Measurements from ENCODE around the gene MIER2.

MIER2 gene

GRCh38 chr19:317710-318508 is 26.7 kb downstream of the MIER2 start:
- H3K4me2 ChIP-seq: no peak overlapping the region
- peaks cover 32 to 90% (median 46%) of the 10 kb centered on the region in 11 experiments; a peak in 21 of 22 replicates for H3K36me3 ChIP-seq
- H4K20me1 ChIP-seq: peaks cover 0 to 9% (median 0%) of the 10 kb centered on the region in 11 experiments; a peak in 2 of 22 replicates
- H3K4me1 ChIP-seq: peaks cover 0 to 8% (median 2%) of the 10 kb centered on the region in 10 experiments; a peak in 4 of 20 replicates
- TF ChIP-seq Cebpa-rat (IDR thresholded peaks at IDR 0.05): no peak
- H3K4me3 ChIP-seq: no peak overlapping the region
- no peak overlapping the region for H3K9ac ChIP-seq
- H3K27ac ChIP-seq: no peak overlapping the region
- H3K9me3 ChIP-seq (replicated peaks in 1 of 11): peaks cover 9 to 35% (median 27%) of the 10 kb centered on the region in 11 experiments; a peak in 19 of 22 replicates
- H3K27me3 ChIP-seq: no peaks in the 10 kb centered on the region

GRCh38 chr19:315811-316210 is 28.8 kb downstream of the MIER2 start:
- peaks cover 24 to 85% (median 43%) of the 10 kb centered on the region in 11 experiments for H3K36me3 ChIP-seq
- H3K4me3 ChIP-seq: no peak overlapping the region
- no peak overlapping the region for H3K9ac ChIP-seq
- no peak overlapping the region for H3K27ac ChIP-seq
- H3K4me2 ChIP-seq: no peak overlapping the region
- H3K4me1 ChIP-seq: peaks cover 0 to 8% (median 2%) of the 10 kb centered on the region in 10 experiments; a peak in 4 of 20 replicates
- H3K9me3 ChIP-seq (replicated peaks in 1 of 11): peaks cover 5 to 22% (median 12%) of the 10 kb centered on the region in 11 experiments; a peak in 17 of 22 replicates
- TF ChIP-seq Cebpa-rat (IDR thresholded peaks at IDR 0.05): no peak
- no peaks in the 10 kb centered on the region for H3K27me3 ChIP-seq
- H4K20me1 ChIP-seq: peaks cover 0 to 11% (median 0%) of the 10 kb centered on the region in 11 experiments; a peak in 5 of 22 replicates

GRCh38 chr19:313988-314815 is 30.4 kb downstream of the MIER2 start:
- H3K4me1 ChIP-seq: peaks cover 0 to 8% (median 2%) of the 10 kb centered on the region in 10 experiments; a peak in 4 of 20 replicates
- H3K4me3 ChIP-seq: no peak overlapping the region
- peaks cover 0 to 14% (median 7%) of the 10 kb centered on the region in 11 experiments; a peak in 9 of 22 replicates for H3K9me3 ChIP-seq (replicated peaks in 1 of 11)
- peaks cover 13 to 78% (median 36%) of the 10 kb centered on the region in 11 experiments; a peak in 19 of 22 replicates for H3K36me3 ChIP-seq
- H3K9ac ChIP-seq: no peak overlapping the region
- H3K27me3 ChIP-seq: no peaks in the 10 kb centered on the region
- peaks cover 0 to 24% (median 0%) of the 10 kb centered on the region in 11 experiments; a peak in 6 of 22 replicates for H4K20me1 ChIP-seq
- no peak for TF ChIP-seq Cebpa-rat (IDR thresholded peaks at IDR 0.05)
- no peak overlapping the region for H3K27ac ChIP-seq
- H3K4me2 ChIP-seq: peak overlapping the region in 3 of 11 experiments; percentile 2 to 11 (median 7); a peak in 1 of 22 replicates

DNA sequence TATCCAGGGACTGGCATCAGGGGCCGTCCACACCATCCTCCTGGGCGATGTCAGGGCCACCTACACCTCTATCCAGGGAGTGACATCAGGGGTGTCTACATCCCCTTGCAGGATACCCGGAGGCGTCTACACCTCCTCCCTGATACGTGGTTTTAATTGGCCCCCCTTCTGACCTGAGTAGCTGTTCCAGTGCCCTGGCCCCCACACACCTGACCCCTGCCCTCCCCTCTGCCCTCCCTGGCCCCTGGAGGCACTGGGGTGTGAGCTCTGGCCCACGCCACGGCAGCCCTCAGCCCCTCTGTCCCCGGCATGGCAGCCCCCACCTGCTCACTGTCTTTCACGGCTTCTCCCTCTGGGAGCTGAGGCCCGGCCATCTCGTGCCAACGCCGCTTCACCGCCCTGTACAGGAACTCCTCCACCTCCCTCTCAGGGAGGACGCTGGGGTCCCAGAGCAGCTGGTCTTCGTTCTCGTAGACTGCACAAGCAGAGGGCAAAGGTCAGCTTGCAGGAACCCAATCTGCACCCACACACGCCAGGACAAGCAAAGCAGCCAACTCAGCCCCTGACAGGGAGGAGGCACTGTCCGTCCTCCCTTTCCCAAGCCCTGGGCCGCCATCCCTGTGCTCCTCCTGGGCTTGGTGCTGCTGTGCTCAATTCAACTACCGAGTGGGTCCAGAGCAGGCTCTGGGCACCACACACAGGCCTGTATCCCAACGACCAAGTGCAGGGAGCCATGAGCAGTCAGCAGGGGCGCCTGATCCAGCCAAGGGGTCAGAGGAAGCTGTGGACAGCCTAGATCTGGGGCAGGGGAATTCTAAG is 31.2 kb downstream of the MIER2 start:
- Histone ChIP-seq H3K4me2 (peak overlapping the region in 4 of 11 experiments; percentile 2 to 21 (median 9); a peak in 2 of 22 replicates), H3K36me3 (peaks cover 13 to 84% (median 36%) of the 10 kb centered on the region in 11 experiments; a peak in 18 of 22 replicates), H3K27me3 (no peaks in the 10 kb centered on the region), H3K9ac (no peak overlapping the region), H3K9me3 (replicated peaks in 1 of 11) (peaks cover 0 to 14% (median 5%) of the 10 kb centered on the region in 11 experiments; a peak in 8 of 22 replicates), H3K4me3 (no peak overlapping the region), H4K20me1 (peaks cover 0 to 33% (median 0%) of the 10 kb centered on the region in 11 experiments; a peak in 7 of 22 replicates), H3K4me1 (peaks cover 0 to 8% (median 2%) of the 10 kb centered on the region in 10 experiments; a peak in 4 of 20 replicates), H3K27ac (no peak overlapping the region)
- no peak for TF ChIP-seq Cebpa-rat (IDR thresholded peaks at IDR 0.05)

- Histone ChIP-seq H3K9ac (no peak overlapping the region), H3K36me3 (peaks cover 19 to 85% (median 46%) of the 10 kb centered on the region in 11 experiments; a peak in 21 of 22 replicates), H3K9me3 (replicated peaks in 1 of 11) (peaks cover 0 to 5% (median 0%) of the 10 kb centered on the region in 11 experiments; a peak in 3 of 22 replicates), H3K27ac (no peak overlapping the region), H3K27me3 (no peaks in the 10 kb centered on the region), H3K4me3 (no peak overlapping the region), H3K4me2 (no peak overlapping the region), H3K4me1 (peaks cover 0 to 8% (median 2%) of the 10 kb centered on the region in 10 experiments; a peak in 4 of 20 replicates), H4K20me1 (peaks cover 0 to 38% (median 0%) of the 10 kb centered on the region in 11 experiments; a peak in 7 of 22 replicates)
- TF ChIP-seq Cebpa-rat (IDR thresholded peaks at IDR 0.05): no peak
Measured at GRCh38 chr19:311813-312261, 32.8 kb downstream of the MIER2 start.

DNA sequence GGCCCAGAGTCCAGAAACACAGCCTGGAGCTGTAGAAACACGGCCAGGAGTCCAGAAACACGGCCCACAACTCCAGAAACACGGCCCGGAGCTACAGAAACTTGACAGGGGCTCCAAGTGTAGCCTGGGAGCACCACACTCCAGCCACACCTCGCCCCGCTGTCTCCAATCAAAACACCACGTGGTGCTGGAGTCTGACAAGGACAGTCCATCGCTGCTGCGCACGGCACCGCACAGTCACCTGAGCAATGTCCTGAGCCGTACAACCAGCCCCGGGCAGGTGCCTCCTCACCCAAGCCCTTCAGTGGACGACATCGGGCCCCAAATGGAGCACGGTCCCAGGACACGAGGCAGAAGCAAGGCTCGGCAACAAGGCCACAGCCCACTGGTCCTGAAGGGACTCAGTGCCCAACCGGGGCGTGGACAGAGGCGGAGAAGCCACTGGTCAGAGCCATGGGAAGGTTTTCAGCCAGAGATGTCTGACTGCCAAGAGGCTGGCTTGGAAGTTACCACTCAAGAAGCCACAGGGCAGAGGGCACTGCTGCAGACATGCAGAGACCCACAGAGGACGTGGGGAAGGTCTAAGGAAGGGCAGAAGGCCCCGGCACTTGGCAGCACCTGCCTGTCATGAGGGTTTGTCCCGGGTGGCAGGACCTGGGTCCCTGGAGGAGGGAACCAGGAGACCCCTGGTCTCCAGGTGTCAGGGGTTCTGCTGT is 33.7 kb downstream of the MIER2 start:
- peaks cover 0 to 8% (median 2%) of the 10 kb centered on the region in 10 experiments; a peak in 4 of 20 replicates for H3K4me1 ChIP-seq
- H3K9me3 ChIP-seq (replicated peaks in 1 of 11): no peaks in the 10 kb centered on the region
- peaks cover 0 to 38% (median 0%) of the 10 kb centered on the region in 11 experiments; a peak in 7 of 22 replicates for H4K20me1 ChIP-seq
- peaks cover 14 to 85% (median 51%) of the 10 kb centered on the region in 11 experiments; a peak in 20 of 22 replicates for H3K36me3 ChIP-seq
- no peaks in the 10 kb centered on the region for H3K27me3 ChIP-seq
- no peak overlapping the region for H3K4me3 ChIP-seq
- TF ChIP-seq Cebpa-rat (IDR thresholded peaks at IDR 0.05): no peak
- no peak overlapping the region for H3K9ac ChIP-seq
- no peak overlapping the region for H3K4me2 ChIP-seq
- no peak overlapping the region for H3K27ac ChIP-seq

- H3K27ac ChIP-seq: no peak overlapping the region
- no peak for TF ChIP-seq Cebpa-rat (IDR thresholded peaks at IDR 0.05)
Measured at GRCh38 chr19:310141-310651, 34.4 kb downstream of the MIER2 start.

More at GRCh38 chr19:310141-310651, 34.4 kb downstream of the MIER2 start:
- peaks cover 0 to 8% (median 2%) of the 10 kb centered on the region in 10 experiments; a peak in 4 of 20 replicates for H3K4me1 ChIP-seq
- H3K4me3 ChIP-seq: no peak overlapping the region
- H3K36me3 ChIP-seq: peaks cover 15 to 85% (median 54%) of the 10 kb centered on the region in 11 experiments; a peak in 21 of 22 replicates
- no peaks in the 10 kb centered on the region for H3K9me3 ChIP-seq (replicated peaks in 1 of 11)
- peaks cover 0 to 38% (median 0%) of the 10 kb centered on the region in 11 experiments; a peak in 7 of 22 replicates for H4K20me1 ChIP-seq
- no peaks in the 10 kb centered on the region for H3K27me3 ChIP-seq
- no peak overlapping the region for H3K4me2 ChIP-seq
- H3K9ac ChIP-seq: no peak overlapping the region

Data from BLaER1 treated with 17β-estradiol and CSF1 and Interleukin-3, amounts not matched to agents 10 nM and 100 nM (cell line).